DOHH2 (cell line): Measurements from ENCODE around the gene NDFIP1.

Source experiments
- H3F3A ChIP-seq: fragments of 200-600 bp; sonication (generic), shearing (Covaris generic); 2 replicates; pipeline ENCODE4 v1.6.0; 2016; ENCODE audit warnings: antibody characterized with exemption, mild to moderate bottlenecking; ENCODE audit not compliant: control insufficient read depth, insufficient read depth
- H3K27ac ChIP-seq: fragments of 200-600 bp; sonication (generic); 2 replicates; pipeline ENCODE4 v1.5.1; 2014; ENCODE audit warnings: low read depth, mild to moderate bottlenecking, low read length, moderate library complexity
- H3K27me3 ChIP-seq: fragments of 200-600 bp; sonication (generic); 2 replicates; pipeline ENCODE4 v1.6.1; 2014; ENCODE audit warnings: mild to moderate bottlenecking, low read length, mixed read lengths; ENCODE audit not compliant: control insufficient read depth
- H3K36me3 ChIP-seq: fragments of 200-600 bp; sonication (generic); 2 replicates; pipeline ENCODE4 v1.6.1; 2014; ENCODE audit warnings: mild to moderate bottlenecking, low read length, moderate library complexity, mixed read lengths; ENCODE audit not compliant: control insufficient read depth
- H3K4me1 ChIP-seq: fragments of 200-600 bp; sonication (generic); 2 replicates; pipeline ENCODE4 v1.6.1; 2014; ENCODE audit warnings: mild to moderate bottlenecking, low read length, mixed read lengths; ENCODE audit not compliant: control insufficient read depth
- H3K4me2 ChIP-seq: fragments of 200-600 bp; sonication (generic); 2 replicates; pipeline ENCODE4 v1.6.0; 2014; ENCODE audit warnings: mild to moderate bottlenecking, low read length, moderate library complexity
- H3K4me3 ChIP-seq: fragments of 200-600 bp; sonication (generic); 2 replicates; pipeline ENCODE4 v1.5.1; 2014; ENCODE audit warnings: mild to moderate bottlenecking, low read length, mixed read lengths
- H3K79me2 ChIP-seq: fragments of 200-600 bp; sonication (generic); 2 replicates; pipeline ENCODE4 v1.6.1; 2014; ENCODE audit warnings: mild to moderate bottlenecking, low read length, mixed read lengths; ENCODE audit not compliant: control insufficient read depth
- H3K9me2 ChIP-seq: fragments of 200-600 bp; sonication (generic); replicated peaks from 2 replicates; pipeline ENCODE4 v1.6.1; 2014; ENCODE audit warnings: mild to moderate bottlenecking, low read length, mixed read lengths; ENCODE audit not compliant: control insufficient read depth
- H3K9me3 ChIP-seq: fragments of 200-600 bp; sonication (generic); 2 replicates; pipeline ENCODE4 v1.6.1; 2014; ENCODE audit warnings: antibody characterized with exemption, low read length, mixed read lengths; ENCODE audit not compliant: control insufficient read depth, insufficient read depth
- H4K20me1 ChIP-seq: fragments of 200-600 bp; sonication (generic); 2 replicates; pipeline ENCODE4 v1.6.0; 2014; ENCODE audit warnings: low read depth, mild to moderate bottlenecking, antibody characterized with exemption, low read length, moderate library complexity; ENCODE audit not compliant: control insufficient read depth, insufficient read depth
- CTCF ChIP-seq: fragments of 200-600 bp; sonication (generic); IDR thresholded peaks from one replicate; pipeline ENCODE4 v1.5.1; 2014; ENCODE audit warnings: antibody characterized with exemption, mild to moderate bottlenecking, low read depth, low read length; ENCODE audit not compliant: poor library complexity, severe bottlenecking
- EZH2phosphoT487 ChIP-seq: fragments of 200-600 bp; sonication (generic); IDR thresholded peaks from 2 replicates; pipeline ENCODE4 v1.6.1; 2017; ENCODE audit warnings: borderline replicate concordance, mild to moderate bottlenecking, antibody characterized with exemption, low read length, moderate library complexity, mixed read lengths

Gene NDFIP1

GRCh38 chr5:142063878-142064331 is 44.7 kb upstream of the NDFIP1 start:
- no peak for TF ChIP-seq CTCF
- no peak for TF ChIP-seq EZH2phosphoT487
- H3K27me3 ChIP-seq, result peaks cover 24% of the 10 kb centered on the region
- peaks cover 7% of the 10 kb centered on the region for H3K4me1 ChIP-seq
- H3K9me2 ChIP-seq, result no peaks in the 10 kb centered on the region
- no peaks in the 10 kb centered on the region for H3K36me3 ChIP-seq
- peak overlapping the region; percentile 28; the same call in 1 of the 2 replicates for H3K4me2 ChIP-seq
- H3K79me2 ChIP-seq, result no peaks in the 10 kb centered on the region
- no peak overlapping the region for H3K4me3 ChIP-seq
- H3K9me3 ChIP-seq, result no peaks in the 10 kb centered on the region
- no peaks in the 10 kb centered on the region for H4K20me1 ChIP-seq
- no peaks in the 10 kb centered on the region for H3F3A ChIP-seq
- H3K27ac ChIP-seq, result no peak overlapping the region

DNA sequence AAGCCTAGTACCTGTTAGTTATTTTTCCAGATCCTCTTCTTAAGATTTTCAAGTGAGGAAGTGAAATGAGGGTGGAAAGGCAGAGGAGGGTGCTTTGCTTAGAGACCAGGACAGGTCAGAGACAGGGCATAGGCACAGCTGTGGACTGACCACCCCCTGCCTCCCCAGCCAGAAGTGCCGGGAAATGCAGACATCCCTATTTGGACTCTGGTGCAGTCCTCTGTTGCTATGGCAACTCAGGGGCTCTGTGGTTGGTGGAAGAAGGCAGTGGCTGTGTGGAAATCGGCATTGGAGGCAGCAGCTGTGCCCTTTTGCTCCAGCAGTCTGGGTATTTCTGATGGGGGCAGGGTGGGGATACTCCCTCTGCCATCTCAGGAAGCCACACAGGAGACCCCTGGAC is 43.3 kb upstream of the NDFIP1 start:
- no peak overlapping the region for H3K27ac ChIP-seq
- H3K79me2 ChIP-seq, result no peaks in the 10 kb centered on the region
- H3K9me3 ChIP-seq, result no peaks in the 10 kb centered on the region
- no peaks in the 10 kb centered on the region for H4K20me1 ChIP-seq
- H3K27me3 ChIP-seq, result peaks cover 25% of the 10 kb centered on the region
- H3K9me2 ChIP-seq, result no peaks in the 10 kb centered on the region
- H3K4me1 ChIP-seq, result peaks cover 7% of the 10 kb centered on the region
- H3K4me2 ChIP-seq, result no peak overlapping the region
- H3K36me3 ChIP-seq, result no peaks in the 10 kb centered on the region
- no peaks in the 10 kb centered on the region for H3F3A ChIP-seq
- no peak for TF ChIP-seq CTCF
- no peak for TF ChIP-seq EZH2phosphoT487
- no peak overlapping the region for H3K4me3 ChIP-seq

- Histone ChIP-seq H3K9me2 (no peaks in the 10 kb centered on the region), H3K4me1 (no peaks in the 10 kb centered on the region), H3K4me3 (no peak overlapping the region), H3K27me3 (peaks cover 27% of the 10 kb centered on the region), H3F3A (no peaks in the 10 kb centered on the region), H3K27ac (no peak overlapping the region), H3K9me3 (no peaks in the 10 kb centered on the region), H3K36me3 (no peaks in the 10 kb centered on the region), H3K79me2 (no peaks in the 10 kb centered on the region), H4K20me1 (no peaks in the 10 kb centered on the region), H3K4me2 (no peak overlapping the region)
- TF ChIP-seq EZH2phosphoT487 (no peak), CTCF (no peak)
Observed at GRCh38 chr5:142069606-142070399, 38.8 kb upstream of the NDFIP1 start.
